ENCODE results near the gene SH3BP5L. TPM values are rescaled to one million over a fixed set of nuclear protein-coding genes. Genes with fewer than 3 reads are reported as not detected.

SH3BP5L gene
- total and polyA plus RNA-seq, 2 of the 13 experiments (the other 11 are each of a cell fraction or from before 2014, with no cell fraction given) = 10.3 to 14.9 TPM

GRCh38 chr1:248862998-248863881, 37.5 kb upstream of the SH3BP5L start (continued):
- TF ChIP-seq, protein P1, sequence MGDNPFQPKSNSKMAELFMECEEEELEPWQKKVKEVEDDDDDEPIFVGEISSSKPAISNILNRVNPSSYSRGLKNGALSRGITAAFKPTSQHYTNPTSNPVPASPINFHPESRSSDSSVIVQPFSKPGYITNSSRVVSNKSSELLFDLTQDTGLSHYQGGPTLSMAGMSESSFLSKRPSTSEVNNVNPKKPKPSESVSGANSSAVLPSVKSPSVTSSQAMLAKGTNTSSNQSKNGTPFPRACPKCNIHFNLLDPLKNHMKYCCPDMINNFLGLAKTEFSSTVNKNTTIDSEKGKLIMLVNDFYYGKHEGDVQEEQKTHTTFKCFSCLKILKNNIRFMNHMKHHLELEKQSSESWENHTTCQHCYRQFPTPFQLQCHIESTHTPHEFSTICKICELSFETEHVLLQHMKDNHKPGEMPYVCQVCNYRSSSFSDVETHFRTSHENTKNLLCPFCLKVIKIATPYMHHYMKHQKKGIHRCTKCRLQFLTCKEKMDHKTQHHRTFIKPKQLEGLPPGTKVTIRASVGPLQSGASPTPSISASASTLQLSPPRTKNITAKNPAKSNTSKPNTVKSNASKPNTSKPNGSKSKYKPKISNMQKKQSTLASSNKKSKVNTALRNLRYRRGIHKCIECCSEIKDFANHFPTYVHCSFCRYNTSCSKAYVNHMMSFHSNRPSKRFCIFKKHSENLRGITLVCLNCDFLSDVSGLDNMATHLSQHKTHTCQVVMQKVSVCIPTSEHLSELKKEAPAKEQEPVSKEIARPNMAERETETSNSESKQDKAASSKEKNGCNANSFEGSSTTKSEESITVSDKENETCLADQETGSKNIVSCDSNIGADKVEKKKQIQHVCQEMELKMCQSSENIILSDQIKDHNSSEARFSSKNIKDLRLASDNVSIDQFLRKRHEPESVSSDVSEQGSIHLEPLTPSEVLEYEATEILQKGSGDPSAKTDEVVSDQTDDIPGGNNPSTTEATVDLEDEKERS (CRISPR knock-in tag; IDR thresholded peaks at IDR 0.05) = peak; percentile 82
- TF ChIP-seq YEATS2 (CRISPR knock-in tag; IDR thresholded peaks at IDR 0.05; ENCODE audit: borderline replicate concordance) (peak; percentile 28; the same call in 1 of the 2 replicates), SMARCE1 (IDR thresholded peaks at IDR 0.05; ENCODE audit: borderline replicate concordance) (no peak), DBP (CRISPR knock-in tag; IDR thresholded peaks at IDR 0.05; ENCODE audit: not compliant biosample characterization) (no peak), RELA (CRISPR knock-in tag; IDR thresholded peaks at IDR 0.05) (peak; percentile 25; the same call in 1 of the 2 replicates), SIX1 (CRISPR knock-in tag; IDR thresholded peaks at IDR 0.05; ENCODE audit: borderline replicate concordance) (no peak), LCORL (IDR thresholded peaks at IDR 0.05) (no peak), LCORL (CRISPR knock-in tag; IDR thresholded peaks at IDR 0.05) (peak; percentile 83), JUND (CRISPR knock-in tag; IDR thresholded peaks at IDR 0.05) (peak; percentile 56; the same call in 1 of the 2 replicates), NFIB (CRISPR knock-in tag; IDR thresholded peaks at IDR 0.05; ENCODE audit: borderline replicate concordance) (no peak), NFKB2 (CRISPR knock-in tag; IDR thresholded peaks at IDR 0.05; ENCODE audit: borderline replicate concordance) (peak; percentile 86; the same call in 1 of the 2 replicates), ZKSCAN1 (IDR thresholded peaks at IDR 0.05; ENCODE audit: low read length) (no peak), RAD51 (IDR thresholded peaks at IDR 0.05; ENCODE audit: borderline replicate concordance) (no peak), ZNF709 (CRISPR knock-in tag; IDR thresholded peaks at IDR 0.05) (peak; percentile 68; the same call in 1 of the 2 replicates), ZNF138 (CRISPR knock-in tag; IDR thresholded peaks at IDR 0.05; ENCODE audit: low read depth) (0 out of 2 replicates have a peak, but pooled peaks have one; percentile 22), SRSF4 (IDR thresholded peaks at IDR 0.05; ENCODE audit: low read depth, low read length, poor library complexity, severe bottlenecking) (no peak), PHB2 (IDR thresholded peaks at IDR 0.05; ENCODE audit: partially characterized antibody) (no peak), NFIC (IDR thresholded peaks at IDR 0.05; ENCODE audit: low read length) (no peak), RBM22 (optimal IDR thresholded peaks at IDR 0.05; ENCODE audit: low read length) (no peak), ZNF230 (CRISPR knock-in tag; IDR thresholded peaks at IDR 0.05) (no peak), FOXC1 (CRISPR knock-in tag; IDR thresholded peaks at IDR 0.05; ENCODE audit: borderline replicate concordance) (peak; percentile 94), ZNF205 (CRISPR knock-in tag; IDR thresholded peaks at IDR 0.05) (peak; percentile 50; the same call in 1 of the 2 replicates), ZNF383 (CRISPR knock-in tag; IDR thresholded peaks at IDR 0.05; ENCODE audit: borderline replicate concordance) (no peak), RAD21 (CRISPR knock-in tag; IDR thresholded peaks at IDR 0.05) (peak; percentile 35)
- TF ChIP-seq, protein P2, sequence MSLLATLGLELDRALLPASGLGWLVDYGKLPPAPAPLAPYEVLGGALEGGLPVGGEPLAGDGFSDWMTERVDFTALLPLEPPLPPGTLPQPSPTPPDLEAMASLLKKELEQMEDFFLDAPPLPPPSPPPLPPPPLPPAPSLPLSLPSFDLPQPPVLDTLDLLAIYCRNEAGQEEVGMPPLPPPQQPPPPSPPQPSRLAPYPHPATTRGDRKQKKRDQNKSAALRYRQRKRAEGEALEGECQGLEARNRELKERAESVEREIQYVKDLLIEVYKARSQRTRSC (CRISPR knock-in tag; IDR thresholded peaks at IDR 0.05; ENCODE audit: low read depth) = no peak
- TF ChIP-seq, protein P3, sequence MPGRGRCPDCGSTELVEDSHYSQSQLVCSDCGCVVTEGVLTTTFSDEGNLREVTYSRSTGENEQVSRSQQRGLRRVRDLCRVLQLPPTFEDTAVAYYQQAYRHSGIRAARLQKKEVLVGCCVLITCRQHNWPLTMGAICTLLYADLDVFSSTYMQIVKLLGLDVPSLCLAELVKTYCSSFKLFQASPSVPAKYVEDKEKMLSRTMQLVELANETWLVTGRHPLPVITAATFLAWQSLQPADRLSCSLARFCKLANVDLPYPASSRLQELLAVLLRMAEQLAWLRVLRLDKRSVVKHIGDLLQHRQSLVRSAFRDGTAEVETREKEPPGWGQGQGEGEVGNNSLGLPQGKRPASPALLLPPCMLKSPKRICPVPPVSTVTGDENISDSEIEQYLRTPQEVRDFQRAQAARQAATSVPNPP (CRISPR knock-in tag; IDR thresholded peaks at IDR 0.05) = no peak; the same call in 1 of the 2 replicates
